GM12865 (cell line): Measurements from ENCODE around the gene STING1.

Experiments used
- DNase-seq: peaks from one replicate; pipeline ENCODE4 v3.0.0; 2010; ENCODE audit warnings: low read depth
- H3K4me3 ChIP-seq: 2 replicates; pipeline ENCODE4 v1.5.1; 2011; ENCODE audit warnings: mild to moderate bottlenecking, low read depth, low read length, control low read depth
- TF ChIP-seq, protein P1 (sequence below): IDR thresholded peaks from 2 replicates; pipeline ENCODE4 v1.5.1; 2011; ENCODE audit warnings: low read length, control low read depth, low read depth, inconsistent platforms; ENCODE audit not compliant: insufficient read depth; ENCODE audit errors: missing control alignments

Gene STING1

DNA sequence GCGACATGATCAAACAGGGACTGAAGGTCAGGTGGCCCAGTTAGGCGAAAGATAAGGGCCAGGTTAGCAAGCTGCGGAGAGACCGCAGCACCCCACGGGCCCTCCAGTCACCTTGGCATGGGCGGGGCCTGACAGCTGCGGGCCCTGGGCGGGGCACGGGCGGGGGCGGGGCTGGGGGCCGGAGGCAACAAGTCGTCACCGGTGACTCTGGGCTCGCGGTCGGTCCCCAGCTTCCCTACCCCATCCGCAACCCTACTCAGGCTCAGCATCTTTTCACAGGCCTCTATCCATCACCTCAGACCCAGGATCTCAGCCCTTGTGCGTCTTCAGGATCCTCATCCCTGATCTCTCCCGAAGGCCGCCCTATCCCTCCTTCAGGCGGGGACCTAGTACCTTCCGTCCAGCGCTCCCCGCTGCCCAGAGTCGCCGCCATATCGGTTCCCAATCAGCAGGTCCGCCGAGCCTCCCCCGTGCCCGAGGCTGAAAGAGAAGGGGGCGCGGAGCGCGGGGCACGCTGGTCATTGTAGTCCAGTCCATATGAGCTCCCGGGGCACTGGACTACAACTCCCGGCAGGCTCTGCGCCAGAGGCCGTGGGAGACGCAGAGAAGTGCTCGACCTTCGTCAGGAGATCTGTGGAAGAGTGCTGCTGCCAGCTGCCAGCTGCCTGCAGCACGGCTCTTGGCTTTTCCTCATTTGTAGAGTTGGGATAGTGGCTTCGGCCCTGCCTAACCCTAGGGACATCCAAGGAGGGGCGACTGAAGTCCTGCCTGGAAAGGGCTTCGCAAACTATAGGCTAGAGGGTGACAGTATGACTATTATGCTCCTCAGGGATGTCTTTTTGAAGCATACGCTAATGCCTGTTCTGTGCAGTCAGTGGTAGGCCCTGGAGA is 43.3 kb downstream of the STING1 start, which contains the start of gene DNAJC18:
Gene DNAJC18, minus strand, starts transcription at position 513 of the 891 bp plus-strand sequence. Its CDS starts 80 bp downstream, at position 433.
- peak; percentile 92 for DNase-seq
- TF ChIP-seq, protein P1, sequence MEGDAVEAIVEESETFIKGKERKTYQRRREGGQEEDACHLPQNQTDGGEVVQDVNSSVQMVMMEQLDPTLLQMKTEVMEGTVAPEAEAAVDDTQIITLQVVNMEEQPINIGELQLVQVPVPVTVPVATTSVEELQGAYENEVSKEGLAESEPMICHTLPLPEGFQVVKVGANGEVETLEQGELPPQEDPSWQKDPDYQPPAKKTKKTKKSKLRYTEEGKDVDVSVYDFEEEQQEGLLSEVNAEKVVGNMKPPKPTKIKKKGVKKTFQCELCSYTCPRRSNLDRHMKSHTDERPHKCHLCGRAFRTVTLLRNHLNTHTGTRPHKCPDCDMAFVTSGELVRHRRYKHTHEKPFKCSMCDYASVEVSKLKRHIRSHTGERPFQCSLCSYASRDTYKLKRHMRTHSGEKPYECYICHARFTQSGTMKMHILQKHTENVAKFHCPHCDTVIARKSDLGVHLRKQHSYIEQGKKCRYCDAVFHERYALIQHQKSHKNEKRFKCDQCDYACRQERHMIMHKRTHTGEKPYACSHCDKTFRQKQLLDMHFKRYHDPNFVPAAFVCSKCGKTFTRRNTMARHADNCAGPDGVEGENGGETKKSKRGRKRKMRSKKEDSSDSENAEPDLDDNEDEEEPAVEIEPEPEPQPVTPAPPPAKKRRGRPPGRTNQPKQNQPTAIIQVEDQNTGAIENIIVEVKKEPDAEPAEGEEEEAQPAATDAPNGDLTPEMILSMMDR: no peak
- peak within 1 kb of the TSS; percentile 66 for H3K4me3 ChIP-seq

DNA sequence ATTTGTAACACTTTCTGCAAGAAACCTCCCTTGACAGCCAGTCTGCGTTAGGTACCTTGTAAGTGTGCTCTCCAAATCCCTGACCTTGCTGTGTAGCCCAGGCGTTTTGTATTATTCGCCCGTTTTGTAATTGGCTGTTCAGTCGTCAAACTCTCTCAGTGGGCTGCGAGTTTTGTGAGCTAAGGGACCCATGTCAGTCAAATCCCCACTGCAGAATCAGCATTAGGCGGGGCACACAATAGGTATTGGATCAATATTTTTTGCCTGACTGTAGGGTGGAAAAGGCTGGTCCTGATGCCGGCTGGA is 43.9 kb downstream of the STING1 start:
- peak overlapping the region; percentile 66 for H3K4me3 ChIP-seq
- DNase-seq: no peak
- TF ChIP-seq, protein P1: no peak

DNA sequence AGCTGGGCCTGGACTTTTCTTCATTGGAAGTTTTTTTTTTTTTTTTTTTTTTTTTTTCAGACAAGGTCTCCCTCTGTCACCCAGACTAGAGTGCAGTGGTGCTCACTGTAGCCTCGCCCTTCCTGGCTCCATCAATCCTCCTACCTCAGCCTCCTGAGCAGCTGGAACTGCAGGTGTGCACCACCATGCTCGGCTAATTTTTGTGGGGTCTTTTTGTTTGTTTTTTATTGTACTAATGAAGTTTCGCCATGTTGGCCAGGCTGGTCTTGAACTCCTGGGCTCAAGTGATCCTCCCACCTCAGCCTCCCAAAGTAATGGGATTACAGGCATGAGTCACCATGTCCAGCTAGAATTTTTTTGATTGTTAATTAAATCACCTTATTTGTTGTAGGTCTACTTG is 46.9 kb downstream of the STING1 start:
- TF ChIP-seq, protein P1: no peak
- no peak overlapping the region for H3K4me3 ChIP-seq
- no peak for DNase-seq

DNA sequence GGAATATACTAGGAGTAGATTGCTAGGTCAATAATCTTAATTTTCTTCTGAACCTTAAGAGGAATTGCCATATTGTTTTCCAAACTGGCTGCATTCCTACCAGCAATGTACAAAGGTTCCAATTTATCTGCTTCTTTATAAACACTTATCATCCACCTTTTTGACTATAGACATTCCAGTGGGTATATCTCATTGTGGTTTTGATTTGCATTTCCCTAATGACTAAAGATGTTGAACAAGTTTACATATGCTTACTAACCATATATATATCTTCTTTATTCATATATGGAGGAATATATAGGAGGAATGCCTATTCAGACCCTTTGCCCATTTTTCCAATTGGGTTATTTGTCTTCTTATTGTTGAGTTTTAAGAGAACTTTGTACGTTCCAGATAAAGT is 50.9 kb downstream of the STING1 start:
- DNase-seq: no peak
- H3K4me3 ChIP-seq: no peak overlapping the region
- TF ChIP-seq, protein P1: no peak

DNA sequence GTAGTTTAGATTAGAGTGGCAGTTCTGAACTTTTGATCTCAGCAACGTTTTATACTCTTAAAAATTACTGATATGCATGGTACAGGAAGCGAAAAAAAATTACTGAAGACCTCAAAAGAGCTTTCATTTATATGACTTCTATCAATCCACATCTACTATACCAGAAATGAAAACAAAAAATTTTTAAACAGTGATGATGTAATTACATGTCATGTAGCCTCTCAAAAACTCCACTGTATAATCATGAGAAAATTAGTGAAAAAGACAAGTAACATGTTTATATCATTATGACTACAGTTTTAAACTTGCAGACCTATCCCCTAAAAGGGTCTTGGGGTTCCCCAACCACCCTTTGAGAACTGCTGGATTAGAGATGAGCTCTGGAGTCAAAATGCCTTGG is 52.5 kb downstream of the STING1 start:
- no peak overlapping the region for H3K4me3 ChIP-seq
- DNase-seq: no peak
- TF ChIP-seq, protein P1: no peak

DNA sequence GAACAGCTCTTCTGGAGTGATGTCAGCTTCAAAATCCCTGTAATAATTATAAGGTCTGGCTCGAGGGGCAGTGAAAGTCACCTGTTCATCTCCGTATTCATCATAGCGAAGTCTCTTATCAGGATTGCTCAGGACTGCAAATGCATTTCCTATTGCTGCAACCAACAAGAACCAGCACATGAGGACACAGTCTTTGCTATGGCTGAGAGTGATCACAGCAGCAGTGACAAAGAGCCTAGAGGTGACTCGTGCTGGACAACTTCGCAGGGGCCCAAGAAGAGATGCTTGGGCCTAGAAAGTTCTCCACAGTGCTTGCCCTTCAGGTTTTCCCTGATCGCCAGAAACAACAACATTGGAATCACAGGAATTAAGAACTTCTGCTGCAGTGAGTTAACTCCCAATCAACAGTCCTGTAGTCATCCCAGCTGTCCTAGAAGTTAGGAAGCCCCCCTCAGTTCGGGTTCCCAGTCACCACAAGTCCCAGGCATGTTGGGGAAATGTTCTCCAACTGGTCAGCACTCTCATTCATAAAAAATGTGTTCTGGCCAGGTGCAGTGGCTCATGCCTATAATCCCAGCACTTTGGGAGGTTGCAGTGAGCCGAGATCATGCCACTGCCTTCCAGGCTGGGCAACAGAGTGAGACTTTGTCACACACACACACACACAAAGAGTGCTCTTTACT is 56.2 kb downstream of the STING1 start:
- no peak for DNase-seq
- TF ChIP-seq, protein P1: no peak
- no peak overlapping the region for H3K4me3 ChIP-seq
